A549 (cell line): ENCODE measurements around the gene LDLRAD3. TPM values are rescaled to one million over a fixed set of nuclear protein-coding genes. Genes with fewer than 3 reads are reported as not detected.

Source experiments
- ATAC-seq, 2 experiments: fragments of 200-7000 bp in 1 of 2; fragments of >200 bp in 1 of 2; cut with Nextera tagmentation in 1 of 2; cut with Tn5 transposase in 1 of 2; 3 replicates each; pipeline versions ENCODE4 v1.8.0 to v1.9.1; 2018 to 2020; ENCODE audit warnings: mild to moderate bottlenecking in 1 of 2, moderate library complexity in 1 of 2
- CTCF ChIA-PET: fragments of 300-600 bp; sonication (Branson Sonifier 250); formaldehyde crosslinking; extraction: SDS; loops from one replicate; lab custom pipeline; 2021; ENCODE audit warnings: antibody characterized with exemption, inconsistent platforms; lab: Yijun Ruan, JAX
- POLR2A ChIA-PET: fragments of 350-600 bp; formaldehyde crosslinking; extraction: SDS; loops from one replicate; lab custom pipeline; 2021; ENCODE audit warnings: antibody characterized with exemption, inconsistent platforms; lab: Yijun Ruan, JAX
- DNase-seq, 2 experiments: peaks; one replicate each; pipeline versions ENCODE4 v3.0.0 to v3.0.0-alpha.2; 2011 to 2016; ENCODE audit warnings: low read depth in 1 of 2, low spot score in 1 of 2
- FAIRE-seq: peaks from 2 replicates; lab custom pipeline; 2011; peaks lifted over from hg19 to GRCh38; lab: Jason Lieb, UNC
- H3K27ac ChIP-seq, 2 experiments: fragments of >200 bp; sonication (Bioruptor Twin); formaldehyde crosslinking; 3 replicates each; pipeline ENCODE4 v1.5.1; 2016 to 2017
- H3K4me1 ChIP-seq: fragments of >200 bp; sonication (Bioruptor Twin); formaldehyde crosslinking; 3 replicates; pipeline ENCODE4 v1.6.1; 2016
- H3K4me2 ChIP-seq: fragments of >200 bp; sonication (Bioruptor Twin); formaldehyde crosslinking; 3 replicates; pipeline ENCODE4 v1.6.1; 2016
- H3K4me3 ChIP-seq: fragments of >200 bp; sonication (Bioruptor Twin); formaldehyde crosslinking; 3 replicates; pipeline ENCODE4 v1.5.1; 2016
- H3K9me3 ChIP-seq: fragments of >200 bp; sonication (Bioruptor Twin); formaldehyde crosslinking; 3 replicates; pipeline ENCODE4 v1.6.1; 2016
- ATOH8 ChIP-seq: fragments of 250-450 bp; sonication (Bioruptor Pico); IDR thresholded peaks from 2 replicates; pipeline ENCODE4 v1.5.0; 2020; ENCODE audit warnings: low read depth, mild to moderate bottlenecking, moderate library complexity
- CBX2 ChIP-seq: fragments of 200-600 bp; sonication (generic); IDR thresholded peaks from 2 replicates; pipeline ENCODE4 v1.6.1; 2016; ENCODE audit warnings: low read depth, mild to moderate bottlenecking, borderline replicate concordance
- CBX8 ChIP-seq: fragments of 200-600 bp; sonication (generic); IDR thresholded peaks from 2 replicates; pipeline ENCODE4 v1.6.1; 2016
- CHD2 ChIP-seq: fragments of 150-350 bp; IDR thresholded peaks from 2 replicates; pipeline ENCODE4 v1.6.1; 2014; ENCODE audit warnings: low read length; ENCODE audit not compliant: partially characterized antibody
- CTCF ChIP-seq: fragments of >200 bp; sonication (Bioruptor Twin); formaldehyde crosslinking; IDR thresholded peaks from 3 replicates; pipeline ENCODE4 v1.5.1; 2016
- E2F6 ChIP-seq: IDR thresholded peaks from 2 replicates; pipeline ENCODE4 v1.6.1; 2012; ENCODE audit warnings: low read depth, borderline replicate concordance
- ELK1 ChIP-seq: fragments of 150-350 bp; IDR thresholded peaks from 2 replicates; pipeline ENCODE4 v1.6.1; 2014; ENCODE audit warnings: low read depth, mild to moderate bottlenecking, low read length
- EP300 ChIP-seq, 2 experiments: fragments of >200 bp; sonication (Bioruptor Twin); formaldehyde crosslinking; IDR thresholded peaks; 2 replicates in 1 of 2; 3 replicates in 1 of 2; pipeline ENCODE4 v1.6.1; 2016 to 2017
- ESRRA ChIP-seq: fragments of 150-350 bp; IDR thresholded peaks from 2 replicates; pipeline ENCODE4 v1.6.1; 2014; ENCODE audit warnings: mild to moderate bottlenecking, low read length, borderline replicate concordance
- FOSB ChIP-seq: fragments of 250-450 bp; sonication (Bioruptor Pico); IDR thresholded peaks from 2 replicates; pipeline ENCODE4 v1.5.0; 2020; ENCODE audit warnings: mild to moderate bottlenecking, moderate library complexity
- FOXS1 ChIP-seq: fragments of 250-450 bp; sonication (Bioruptor Pico); IDR thresholded peaks from 2 replicates; pipeline ENCODE4 v1.5.0; 2020; ENCODE audit warnings: mild to moderate bottlenecking, moderate library complexity
- KDM1A ChIP-seq: fragments of 200-600 bp; sonication (generic); IDR thresholded peaks from 2 replicates; pipeline ENCODE4 v1.6.1; 2016; ENCODE audit warnings: low read depth, mild to moderate bottlenecking
- KDM5A ChIP-seq: fragments of 200-600 bp; sonication (generic); IDR thresholded peaks from 2 replicates; pipeline ENCODE4 v1.6.1; 2016; ENCODE audit warnings: antibody characterized with exemption, mild to moderate bottlenecking
- MYC ChIP-seq: IDR thresholded peaks from 2 replicates; pipeline ENCODE4 v1.6.1; 2012; ENCODE audit warnings: mild to moderate bottlenecking, inconsistent platforms, low read length, improper control_type of control experiment, borderline replicate concordance
- NFE2L2 ChIP-seq: fragments of 150-350 bp; conservative IDR thresholded peaks from 2 replicates; pipeline ENCODE4 v1.6.1; 2014; ENCODE audit warnings: low read length
- NR3C1 ChIP-seq: fragments of >200 bp; sonication (Bioruptor Twin); formaldehyde crosslinking; IDR thresholded peaks from 3 replicates; pipeline ENCODE4 v1.6.1; 2017
- PBX3 ChIP-seq: IDR thresholded peaks from 2 replicates; pipeline ENCODE4 v1.6.1; 2012
- POLR2AphosphoS2 ChIP-seq: conservative IDR thresholded peaks from 2 replicates; pipeline ENCODE4 v1.6.1; 2012; ENCODE audit warnings: low read length, improper control_type of control experiment, inconsistent platforms
- RAD21 ChIP-seq, 2 experiments: fragments of >200 bp in 1 of 2; sonication (Bioruptor Twin) in 1 of 2; formaldehyde crosslinking in 1 of 2; IDR thresholded peaks in 1 of 2; conservative IDR thresholded peaks in 1 of 2; 2 replicates in 1 of 2; 3 replicates in 1 of 2; pipeline ENCODE4 v1.6.1; 2012 to 2018; ENCODE audit warnings: inconsistent platforms in 1 of 2
- RARB ChIP-seq: fragments of 250-450 bp; sonication (Bioruptor Pico); IDR thresholded peaks from 2 replicates; pipeline ENCODE4 v1.8.0; 2021; ENCODE audit warnings: mild to moderate bottlenecking, moderate library complexity
- RCOR1 ChIP-seq: fragments of 150-350 bp; IDR thresholded peaks from 2 replicates; pipeline ENCODE4 v1.6.1; 2014; ENCODE audit warnings: antibody characterized with exemption, low read length, low read depth
- REST ChIP-seq: fragments of 200-600 bp; sonication (generic); IDR thresholded peaks from 2 replicates; pipeline ENCODE4 v1.6.1; 2016; ENCODE audit warnings: antibody characterized with exemption, mild to moderate bottlenecking, moderate library complexity
- RNF2 ChIP-seq: fragments of 200-600 bp; sonication (generic); IDR thresholded peaks from 2 replicates; pipeline ENCODE4 v1.6.1; 2016; ENCODE audit warnings: low read depth, mild to moderate bottlenecking, antibody characterized with exemption, moderate library complexity, borderline replicate concordance
- SREBF2 ChIP-seq: fragments of 450-650 bp; IDR thresholded peaks from 2 replicates; pipeline ENCODE4 v1.6.1; 2014; ENCODE audit warnings: mild to moderate bottlenecking, moderate library complexity
- TP53 ChIP-seq: fragments of 250-450 bp; sonication (Bioruptor Pico); IDR thresholded peaks from 2 replicates; pipeline ENCODE4 v1.5.0; 2021; ENCODE audit warnings: mild to moderate bottlenecking, moderate library complexity
- ZFP36 ChIP-seq: fragments of 450-650 bp; IDR thresholded peaks from 2 replicates; pipeline ENCODE4 v1.6.1; 2014; ENCODE audit warnings: borderline replicate concordance; ENCODE audit not compliant: partially characterized antibody
- WGBS: methylation state at CpG from one replicate; pipeline ENCODE4 v1.1.6; 2017; ENCODE audit errors: missing lambda C conversion rate; 5-methylcytosine and 5-hydroxymethylcytosine counted together
- polyA plus RNA-seq, 4 experiments: library from polyadenylated mRNA; depleted of rRNA in 3 of 4; stranded (reverse); fragments of >200 nt; fragmentation: RNase III in 1 of 4; extraction: RNeasy Plus Mini Kit Qiagen cat#74134 plus additional on column Dnase treatment in 1 of 4; gene quantifications; 2 replicates in 3 of 4; 3 replicates in 1 of 4; pipeline ENCODE4 v1.2.3, GENCODE V29; 2011 to 2017

LDLRAD3 gene
- polyA plus RNA-seq, 2 of the 4 experiments (the other 2 are of a cell fraction): 10.5 to 13.2 TPM

- TF ChIP-seq FOXS1 (CRISPR knock-in tag): no peak
- no peak for TF ChIP-seq REST
- TF ChIP-seq E2F6: no peak
- TF ChIP-seq POLR2AphosphoS2: no peak
- TF ChIP-seq EP300 (IDR thresholded peaks at IDR 0.05): no peak
- TF ChIP-seq ZFP36: no peak
- TF ChIP-seq ESRRA: no peak
- TF ChIP-seq TP53: no peak
- TF ChIP-seq CBX8: no peak
- TF ChIP-seq MYC: no peak
- no peak for TF ChIP-seq RNF2
- no peak for TF ChIP-seq SREBF2
- TF ChIP-seq ATOH8: no peak
- TF ChIP-seq RAD21 (conservative IDR thresholded peaks at IDR 0.05 in 1 of 2, IDR thresholded peaks at IDR 0.05 in 1 of 2): no peak
- no peak for TF ChIP-seq NFE2L2
- TF ChIP-seq KDM1A: no peak
- no peaks in the 10 kb centered on the region for H3K9me3 ChIP-seq
- H3K27ac ChIP-seq: no peak overlapping the region
- no peak overlapping the region for H3K4me2 ChIP-seq
- WGBS: 13% methylated on average over 2 of the region's 2 CpGs
- ChIA-PET POLR2A (no interaction called here), CTCF (interaction anchor here (0.6 to 1.7 kb wide), 4 partner anchors 10 to 430 kb away, joined by 3 to 5 read pairs (median 4); no protein-coding TSS in a partner anchor)
- ATAC-seq (no peak), FAIRE-seq (no peak), DNase-seq (no peak)
- no peak overlapping the region for H3K4me3 ChIP-seq
- 0 out of 3 replicates have a peak, but pooled peaks cover 6% of the 10 kb centered on the region for H3K4me1 ChIP-seq
Measured at GRCh38 chr11:36251823-36252222, 308.0 kb downstream of the LDLRAD3 start.

- ATAC-seq: no peak
- POLR2A ChIA-PET: no interaction called here
- CTCF ChIA-PET: interaction anchor here (1.8 kb wide), 1 partner anchor 12 kb away, joined by 7 read pairs; no protein-coding TSS in a partner anchor
Measured at GRCh38 chr11:36253238-36253637, 309.4 kb downstream of the LDLRAD3 start.

More at GRCh38 chr11:36253238-36253637, 309.4 kb downstream of the LDLRAD3 start:
- no peaks in the 10 kb centered on the region for H3K9me3 ChIP-seq
- no peak overlapping the region for H3K4me2 ChIP-seq
- no peak for TF ChIP-seq FOSB
- TF ChIP-seq RNF2: no peak
- TF ChIP-seq RCOR1: no peak
- no peak for TF ChIP-seq CTCF
- TF ChIP-seq CHD2: no peak
- no peak for TF ChIP-seq PBX3
- TF ChIP-seq NR3C1: no peak
- no peak for TF ChIP-seq KDM5A
- no peak for TF ChIP-seq ELK1
- no peak for TF ChIP-seq ZFP36
- TF ChIP-seq CBX2: no peak
- TF ChIP-seq RARB (CRISPR knock-in tag): no peak
- TF ChIP-seq EP300 (IDR thresholded peaks at IDR 0.05): no peak
- no peak overlapping the region for H3K4me3 ChIP-seq
- FAIRE-seq (no peak), DNase-seq (no peak)
- 0 out of 3 replicates have a peak, but pooled peaks cover 6% of the 10 kb centered on the region for H3K4me1 ChIP-seq
- WGBS: 59% methylated on average over 5 of the region's 5 CpGs
- H3K27ac ChIP-seq: no peak overlapping the region
